SK-N-SH (cell line): ENCODE measurements around the gene HDGFL3. TPM values are rescaled to one million over a fixed set of nuclear protein-coding genes. Genes with fewer than 3 reads are reported as not detected.

ENCODE experiments used
- CTCF ChIA-PET: fragments of 300-600, 350-600 bp; formaldehyde crosslinking; extraction: SDS; loops from one replicate; lab custom pipeline; 2021; lab: Yijun Ruan, JAX
- POLR2A ChIA-PET: fragments of 350-600 bp; sonication (Branson Sonifier 250); formaldehyde crosslinking; extraction: SDS; loops from one replicate; lab custom pipeline; 2020; ENCODE audit warnings: antibody characterized with exemption, inconsistent platforms; lab: Yijun Ruan, JAX
- DNase-seq: peaks from one replicate; pipeline ENCODE4 v3.0.0; 2012
- H2AFZ ChIP-seq: fragments of 200-600 bp; sonication (generic); 2 replicates; pipeline ENCODE4 v1.8.1; 2016; ENCODE audit warnings: antibody characterized with exemption, mild to moderate bottlenecking, low read depth
- H3F3A ChIP-seq: fragments of 200-600 bp; sonication (generic); replicated peaks from 2 replicates; pipeline ENCODE3; 2016; ENCODE audit warnings: antibody characterized with exemption, mild to moderate bottlenecking; ENCODE audit not compliant: insufficient read depth
- H3K27ac ChIP-seq, 2 experiments: fragments of 200-500 bp in 1 of 2; fragments of 200-600 bp in 1 of 2; sonication (Bioruptor generic) in 1 of 2; sonication (generic), shearing (Covaris generic) in 1 of 2; 2 replicates each; pipeline versions ENCODE4 v1.5.1 to v1.6.1; 2014 to 2016; ENCODE audit warnings: low read depth in 2 of 2, inconsistent platforms in 1 of 2, low read length in 1 of 2, mild to moderate bottlenecking in 1 of 2, mixed read lengths in 1 of 2
- H3K27me3 ChIP-seq: fragments of 200-600 bp; sonication (generic), shearing (Covaris generic); 2 replicates; pipeline ENCODE4 v1.6.1; 2016; ENCODE audit warnings: mixed run types; ENCODE audit not compliant: insufficient read depth
- H3K36me3 ChIP-seq, 2 experiments: fragments of 200-500 bp in 1 of 2; fragments of 200-600 bp in 1 of 2; sonication (Bioruptor generic) in 1 of 2; sonication (generic) in 1 of 2; replicated peaks in 1 of 2; 2 replicates each; pipeline versions ENCODE3 to v1.5.1; 2014 to 2016; ENCODE audit warnings: low read length in 1 of 2, mild to moderate bottlenecking in 1 of 2; ENCODE audit not compliant: insufficient read depth in 2 of 2, control insufficient read depth in 1 of 2
- H3K4me1 ChIP-seq, 2 experiments: fragments of 200-500 bp in 1 of 2; fragments of 200-600 bp in 1 of 2; sonication (Bioruptor generic) in 1 of 2; sonication (generic), shearing (Covaris generic) in 1 of 2; 2 replicates each; pipeline versions ENCODE4 v1.5.1 to v1.6.1; 2014 to 2016; ENCODE audit warnings: low read depth in 1 of 2, low read length in 1 of 2, mixed run types in 1 of 2; ENCODE audit not compliant: insufficient read depth in 2 of 2, control insufficient read depth in 1 of 2
- H3K4me2 ChIP-seq: fragments of 200-600 bp; sonication (generic), shearing (Covaris generic); 2 replicates; pipeline ENCODE4 v1.6.1; 2017; ENCODE audit warnings: mixed run types
- H3K4me3 ChIP-seq, 2 experiments: fragments of 200-500 bp in 1 of 2; fragments of 200-600 bp in 1 of 2; sonication (Bioruptor generic) in 1 of 2; sonication (generic), shearing (Covaris generic) in 1 of 2; 2 replicates each; pipeline versions ENCODE4 v1.5.1 to v1.8.1; 2014 to 2016; ENCODE audit warnings: low read depth in 2 of 2, inconsistent platforms in 1 of 2, low read length in 1 of 2, mild to moderate bottlenecking in 1 of 2, mixed read lengths in 1 of 2, moderate library complexity in 1 of 2
- H3K79me2 ChIP-seq: fragments of 200-600 bp; sonication (generic); 2 replicates; pipeline ENCODE4 v1.8.1; 2017; ENCODE audit warnings: mild to moderate bottlenecking; ENCODE audit not compliant: insufficient read depth
- H3K9ac ChIP-seq: fragments of 200-600 bp; sonication (generic); 2 replicates; pipeline ENCODE4 v1.6.1; 2017; ENCODE audit warnings: mixed run types
- H3K9me2 ChIP-seq: fragments of 200-600 bp; sonication (generic); 2 replicates; pipeline ENCODE4 v1.6.1; 2017; ENCODE audit warnings: mixed run types
- H3K9me3 ChIP-seq: fragments of 200-600 bp; sonication (generic); 2 replicates; pipeline ENCODE4 v1.6.1; 2017; ENCODE audit warnings: mixed run types, mild to moderate bottlenecking, moderate library complexity
- H4K20me1 ChIP-seq: fragments of 200-600 bp; sonication (generic); 2 replicates; pipeline ENCODE4 v1.6.1; 2017; ENCODE audit warnings: mild to moderate bottlenecking, mixed run types; ENCODE audit not compliant: insufficient read depth
- FOXM1 ChIP-seq: IDR thresholded peaks from 2 replicates; pipeline ENCODE4 v1.4.0; 2012; ENCODE audit warnings: low read depth, mild to moderate bottlenecking
- NFIC ChIP-seq: IDR thresholded peaks from 2 replicates; pipeline ENCODE4 v1.4.0; 2012; ENCODE audit warnings: borderline replicate concordance
- NRF1 ChIP-seq: IDR thresholded peaks from 2 replicates; pipeline ENCODE4 v1.6.1; 2012; ENCODE audit warnings: low read depth, mild to moderate bottlenecking, low read length
- PBX3 ChIP-seq: IDR thresholded peaks from 2 replicates; pipeline ENCODE4; 2012
- RCOR1 ChIP-seq: fragments of 150-350 bp; IDR thresholded peaks from 2 replicates; pipeline ENCODE4 v1.6.1; 2017; ENCODE audit warnings: antibody characterized with exemption, low read length
- REST ChIP-seq: IDR thresholded peaks from 2 replicates; pipeline ENCODE4 v1.6.1; 2012; ENCODE audit warnings: mild to moderate bottlenecking, low read depth, low read length, moderate library complexity
- RFX5 ChIP-seq: IDR thresholded peaks from 2 replicates; pipeline ENCODE4 v1.6.1; 2012; ENCODE audit warnings: mild to moderate bottlenecking, improper control_type of control experiment, low read length
- RXRA ChIP-seq: IDR thresholded peaks from 2 replicates; pipeline ENCODE4 v1.4.0; 2012; ENCODE audit warnings: low read depth, mild to moderate bottlenecking, borderline replicate concordance
- WGBS: methylation state at CpG from one replicate; pipeline ENCODE4 v1.1.6; 2017; ENCODE audit warnings: low lambda C conversion rate; 5-methylcytosine and 5-hydroxymethylcytosine counted together
- polyA plus RNA-seq, 3 experiments: library from polyadenylated mRNA; depleted of rRNA; stranded (reverse); fragments of >200 nt; gene quantifications; 2 replicates each; pipeline ENCODE4 v1.2.3, GENCODE V29; 2012

HDGFL3 gene
- polyA plus RNA-seq, 1 of the 3 experiments (the other 2 are of a cell fraction), result 8.0 TPM

DNA sequence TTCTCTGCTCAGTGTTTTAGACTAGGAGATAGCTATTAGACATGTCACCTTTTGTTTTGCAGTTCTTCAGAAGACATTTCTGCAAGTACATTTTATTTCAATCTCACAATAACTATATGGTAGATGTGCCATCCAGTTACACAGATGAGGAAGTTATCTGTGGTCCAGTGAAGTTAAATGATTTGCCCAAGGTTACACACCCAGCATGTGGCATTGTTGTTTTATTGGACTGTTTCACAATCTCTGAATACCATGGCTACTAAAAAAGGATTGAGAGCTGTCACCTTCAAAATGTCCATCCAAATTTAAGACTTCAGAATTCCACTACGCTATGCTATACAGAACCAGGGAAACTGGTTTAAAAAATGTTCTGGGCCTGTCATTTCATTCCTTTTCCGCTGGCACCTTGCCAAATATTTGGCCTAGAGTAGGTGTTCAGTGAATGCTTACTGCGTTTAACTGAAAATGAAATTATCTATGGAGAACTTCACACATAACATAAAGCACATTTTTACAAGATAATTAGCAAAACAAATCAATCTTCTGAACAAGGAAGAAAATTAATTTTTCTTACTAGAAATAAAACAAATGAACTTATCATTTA lies 80.0 kb downstream of the HDGFL3 start:
- Histone ChIP-seq H3K9ac (no peak overlapping the region), H3K27ac (no peak overlapping the region), H3K4me1 (peaks cover 0 to 4% of the 10 kb centered on the region in 2 experiments; a peak in 1 of 4 replicates), H3K36me3 (peaks cover 12 to 13% of the 10 kb centered on the region in 2 experiments), H4K20me1 (no peaks in the 10 kb centered on the region), H2AFZ (no peak overlapping the region), H3K9me3 (no peaks in the 10 kb centered on the region), H3K27me3 (no peaks in the 10 kb centered on the region), H3F3A (no peaks in the 10 kb centered on the region), H3K4me3 (no peak overlapping the region), H3K79me2 (no peaks in the 10 kb centered on the region), H3K9me2 (no peaks in the 10 kb centered on the region), H3K4me2 (no peak overlapping the region)
- 82% methylated on average over 3 of the region's 3 CpGs for WGBS
- no peak for DNase-seq
- CTCF ChIA-PET, result interaction anchor here (2.0 kb wide), 1 partner anchor 117 kb away, joined by 7 read pairs; the partner anchor contains the start of gene C15orf40
- POLR2A ChIA-PET, result no interaction called here
- no peak for TF ChIP-seq NRF1
- TF ChIP-seq RCOR1, result no peak
- TF ChIP-seq REST, result no peak
- TF ChIP-seq RFX5, result no peak
- no peak for TF ChIP-seq PBX3
- peak; percentile 17; the same call in 1 of the 2 replicates for TF ChIP-seq NFIC
- TF ChIP-seq, all 33 proteins: peak for 1

DNA sequence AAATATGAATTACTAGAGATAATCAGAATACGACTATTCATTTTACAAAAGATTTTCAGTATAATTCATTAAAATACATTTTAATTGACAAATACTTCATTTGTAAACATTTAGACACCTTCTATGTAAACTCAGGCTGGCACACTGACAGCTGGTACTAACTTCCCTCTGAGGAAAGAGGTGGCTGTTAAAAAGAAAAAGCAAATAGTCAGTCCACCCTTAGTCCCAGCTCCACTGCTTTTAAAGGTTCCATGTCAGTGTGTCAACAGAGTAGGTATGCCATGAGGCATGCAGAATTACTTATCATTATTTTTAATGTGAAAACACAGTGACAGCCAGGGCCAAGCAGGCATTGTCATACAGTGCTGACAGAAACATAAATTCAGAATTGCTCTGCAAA lies 84.1 kb downstream of the HDGFL3 start:
- Histone ChIP-seq H3K9me2 (no peaks in the 10 kb centered on the region), H3K79me2 (no peaks in the 10 kb centered on the region), H3K4me2 (no peak overlapping the region), H3K9me3 (no peaks in the 10 kb centered on the region), H3K36me3 (peaks cover 4 to 10% of the 10 kb centered on the region in 2 experiments), H3K4me3 (no peak overlapping the region), H4K20me1 (no peaks in the 10 kb centered on the region), H3K9ac (no peak overlapping the region)
- POLR2A ChIA-PET, result no interaction called here
- TF ChIP-seq RXRA, result no peak
- TF ChIP-seq FOXM1, result no peak
- no peak for TF ChIP-seq RCOR1
- TF ChIP-seq, all 33 proteins: peak for 0
- Histone ChIP-seq H3K27ac (no peak overlapping the region), H2AFZ (no peak overlapping the region), H3K27me3 (no peaks in the 10 kb centered on the region), H3K4me1 (no peaks in the 10 kb centered on the region; a peak in 1 of 4 replicates), H3F3A (no peaks in the 10 kb centered on the region)
- CTCF ChIA-PET, result no interaction called here
- 98% methylated on average over 1 of the region's 1 CpG for WGBS
- DNase-seq, result no peak
